ENCODE data around the gene ZEB2.

Gene ZEB2

DNA sequence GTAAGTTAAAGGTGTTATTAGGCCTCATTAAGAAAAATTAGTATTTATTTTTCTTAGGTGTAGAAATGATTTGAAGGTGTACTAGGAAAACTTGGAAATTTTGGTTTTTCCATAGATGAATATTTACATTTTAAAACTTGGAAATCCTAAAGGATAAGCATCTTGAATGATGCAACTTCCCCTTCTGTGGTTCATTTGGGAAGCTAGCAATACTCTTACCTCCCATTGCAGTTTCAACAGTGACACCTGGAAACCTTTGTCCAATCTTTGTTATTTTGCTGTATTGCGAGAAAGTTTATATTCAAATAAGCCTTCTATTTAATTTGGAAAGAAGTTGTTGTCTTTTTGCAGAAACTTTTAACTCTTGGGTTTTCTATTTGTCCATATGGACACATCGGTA, 68.5 kb downstream of the ZEB2 start:
- no peak for DNase-seq (ENCODE audit: low read depth in 2 of 2)

DNA sequence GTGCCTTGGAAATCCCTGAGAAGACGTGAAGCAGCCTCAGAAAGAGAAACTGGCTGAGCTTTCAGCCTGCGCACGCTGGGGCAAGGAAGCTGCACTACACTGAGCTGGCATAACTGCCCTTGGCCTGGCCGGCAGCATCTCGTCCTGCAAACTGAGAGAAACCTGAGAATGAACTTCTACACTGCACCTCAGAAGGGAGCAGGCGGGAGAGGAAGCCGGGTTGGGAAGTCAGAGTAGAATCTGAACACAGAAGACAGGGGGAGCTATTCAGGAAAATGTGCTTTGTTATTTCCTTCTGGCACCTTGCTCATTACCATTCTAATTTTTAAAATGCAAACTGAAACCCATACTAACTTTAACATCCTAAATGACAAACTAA, 70.9 kb downstream of the ZEB2 start:
- DNase-seq (ENCODE audit: low read depth in 2 of 2): no peak

DNA sequence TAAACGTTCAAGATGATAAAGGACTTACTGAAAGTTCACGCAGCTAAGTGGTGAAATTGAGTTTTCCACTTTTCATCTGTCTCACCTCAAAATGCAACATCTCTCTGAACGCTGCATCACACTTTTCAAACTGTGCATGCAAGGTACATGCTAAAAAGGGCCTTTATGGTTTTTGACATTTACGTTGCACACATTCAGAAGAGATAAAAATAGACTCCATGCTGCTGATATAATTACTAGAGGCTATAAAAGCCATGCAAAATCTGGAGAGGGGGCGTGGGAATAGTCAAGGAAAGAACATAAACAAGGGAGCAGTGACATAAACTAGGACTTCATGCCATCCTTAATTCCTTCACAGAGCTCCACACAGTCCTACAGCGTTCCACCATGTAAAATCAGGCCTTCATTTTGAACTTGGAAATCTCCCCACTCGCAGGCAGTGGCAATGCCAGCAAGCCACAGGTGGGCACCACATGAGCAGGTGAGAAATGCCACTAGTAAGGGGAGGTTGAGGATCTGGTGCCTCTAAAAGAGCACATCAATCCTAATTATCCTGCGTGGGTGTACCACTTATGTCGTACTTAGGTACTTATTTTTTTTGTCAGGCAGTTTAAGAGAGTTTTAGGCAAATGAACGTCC, 71.4 kb downstream of the ZEB2 start:
- no peak for DNase-seq (ENCODE audit: low read depth in 2 of 2)

DNA sequence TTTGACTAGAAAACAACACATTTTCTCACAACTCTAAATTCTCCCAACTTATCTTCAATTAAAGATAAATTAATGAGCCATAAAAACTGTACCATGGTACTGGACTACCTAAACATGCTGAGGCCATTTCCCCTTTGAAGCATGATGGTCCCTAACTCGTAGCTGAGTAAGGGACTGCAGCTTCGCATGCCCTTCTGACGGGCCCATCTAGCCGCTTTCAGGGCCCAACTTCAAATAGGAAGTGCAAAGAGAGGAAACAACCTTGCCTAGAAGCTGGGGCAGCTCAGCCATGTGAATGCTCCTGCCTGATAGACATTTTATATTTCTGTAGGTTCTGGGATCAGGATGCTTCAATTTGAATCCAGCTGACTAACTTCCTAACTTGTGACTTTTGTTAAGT, 72.4 kb downstream of the ZEB2 start:
- no peak for DNase-seq (ENCODE audit: low read depth in 2 of 2)

DNA sequence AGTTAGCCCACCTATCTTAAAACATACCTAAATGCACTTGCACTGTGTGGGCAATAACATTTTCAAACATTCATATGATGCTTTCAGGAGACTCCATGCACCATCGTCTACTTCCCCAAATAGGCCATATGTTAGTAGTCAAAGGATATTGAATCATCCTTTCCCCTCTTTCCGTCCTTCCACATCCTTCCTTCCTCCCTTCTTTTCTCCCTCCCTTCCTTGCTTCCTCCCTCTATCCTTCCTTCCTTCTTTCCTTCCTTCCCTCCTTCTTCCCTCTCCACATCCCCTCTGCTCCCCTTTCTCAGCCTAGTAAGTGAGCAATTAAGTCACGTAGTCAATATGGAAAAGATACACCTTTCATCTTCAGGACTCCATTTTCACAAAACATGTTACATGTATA, 73.8 kb downstream of the ZEB2 start:
- DNase-seq (ENCODE audit: low read depth in 2 of 2): no peak

DNA sequence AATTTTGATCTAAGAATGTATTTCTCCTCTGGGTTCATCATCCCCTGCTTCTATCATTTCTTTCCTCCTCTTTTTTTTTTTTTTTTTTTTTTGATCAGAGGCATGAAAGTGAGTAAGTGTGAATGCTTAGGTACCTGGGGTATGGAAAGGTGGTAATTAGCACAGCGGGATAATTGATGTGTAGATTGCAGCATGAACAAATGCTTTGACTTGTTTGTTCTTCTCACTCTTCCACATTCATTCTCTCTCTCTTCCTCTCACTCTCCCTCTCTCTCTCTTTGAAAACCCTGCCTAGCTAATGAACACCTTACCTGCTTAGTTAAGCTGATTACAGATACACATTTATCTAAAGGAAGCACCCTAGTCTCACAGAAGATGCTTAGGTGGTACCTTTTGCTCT, 74.7 kb downstream of the ZEB2 start:
- no peak for DNase-seq (ENCODE audit: low read depth in 2 of 2)

DNA sequence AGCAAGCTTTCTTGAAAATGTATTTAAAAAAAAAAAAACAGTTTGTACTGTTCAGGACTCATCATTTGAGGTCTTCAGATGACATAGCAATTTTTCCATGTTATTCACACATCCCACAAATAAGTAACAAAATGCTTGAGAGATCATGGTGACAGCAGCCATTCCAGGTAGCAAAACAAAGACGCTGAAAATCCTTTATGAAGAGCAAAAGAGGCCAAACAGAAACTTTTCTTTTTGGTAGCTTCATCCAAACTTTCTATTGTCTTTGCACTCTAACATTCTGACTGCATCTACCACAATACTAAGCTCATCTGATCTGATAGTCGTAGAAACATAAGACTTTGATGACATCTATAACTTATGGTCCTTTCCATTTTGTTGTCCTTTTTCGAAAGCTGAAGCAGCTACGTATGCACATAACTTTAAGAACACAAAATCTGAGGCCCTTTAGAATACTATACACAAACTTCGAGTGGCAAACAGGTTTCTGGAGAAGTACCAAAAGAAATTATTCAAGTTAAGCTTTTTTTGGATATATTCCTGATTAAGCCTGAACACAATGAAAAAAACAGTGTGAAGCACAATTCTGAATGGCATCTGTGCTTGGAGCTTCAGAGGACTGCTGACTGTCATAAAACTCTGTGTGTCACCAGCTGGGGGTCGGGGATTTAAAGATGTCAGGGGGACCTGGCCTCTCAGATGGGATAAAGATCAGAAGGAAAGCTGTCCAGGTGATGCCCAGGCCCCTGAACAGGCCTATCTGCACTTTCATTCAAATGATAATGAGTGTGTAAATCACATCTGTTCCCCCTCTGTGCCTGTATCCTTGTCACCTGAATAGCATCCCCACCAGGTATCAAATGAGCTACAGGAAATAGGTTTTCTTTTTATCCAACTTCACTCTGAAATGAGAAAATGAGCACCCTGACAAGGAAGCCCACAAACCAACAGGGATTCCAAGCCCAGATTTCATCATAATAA, 75.8 kb downstream of the ZEB2 start:
- DNase-seq (ENCODE audit: low read depth in 2 of 2): no peak

DNA sequence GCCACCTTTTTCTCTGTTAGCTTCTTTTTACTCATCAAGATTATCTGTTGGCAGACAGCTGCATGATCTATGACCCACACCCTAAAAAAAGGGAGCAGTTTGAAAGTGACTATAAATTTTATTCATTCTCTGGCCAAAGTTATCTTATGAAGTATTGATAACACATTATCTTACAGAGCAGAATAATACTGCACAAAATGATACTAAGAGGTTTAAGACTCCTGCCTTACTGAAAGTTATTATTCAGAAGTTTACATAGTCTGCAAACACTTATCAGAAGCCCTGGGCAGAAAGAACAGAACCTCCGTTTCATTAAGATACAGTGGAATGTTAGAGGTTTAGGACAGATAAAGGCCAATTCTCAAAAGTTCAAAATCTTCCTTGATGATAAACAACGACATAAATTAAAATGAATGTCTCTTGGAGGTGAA, 78.2 kb downstream of the ZEB2 start:
- no peak for DNase-seq (ENCODE audit: low read depth in 2 of 2)

DNA sequence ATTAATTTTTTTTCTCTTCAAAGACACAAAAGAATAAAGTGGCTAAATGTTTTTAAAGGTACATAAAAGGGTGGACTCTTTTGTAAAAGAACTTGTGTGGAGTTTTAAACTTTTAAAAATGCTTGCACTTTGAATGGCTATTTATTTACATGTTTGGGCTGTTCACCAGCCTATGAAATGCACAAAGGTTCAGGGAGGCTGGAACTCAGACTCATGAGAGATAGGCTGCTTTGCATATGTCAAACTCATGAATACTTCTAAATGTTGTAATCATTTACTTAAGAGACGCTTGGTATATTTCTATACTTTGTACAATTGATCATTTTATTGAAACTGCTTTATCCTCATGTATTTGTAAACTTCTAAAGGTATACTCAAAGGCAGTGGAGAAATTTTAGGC, 79.9 kb downstream of the ZEB2 start:
- no peak for DNase-seq (ENCODE audit: low read depth in 2 of 2)

DNA sequence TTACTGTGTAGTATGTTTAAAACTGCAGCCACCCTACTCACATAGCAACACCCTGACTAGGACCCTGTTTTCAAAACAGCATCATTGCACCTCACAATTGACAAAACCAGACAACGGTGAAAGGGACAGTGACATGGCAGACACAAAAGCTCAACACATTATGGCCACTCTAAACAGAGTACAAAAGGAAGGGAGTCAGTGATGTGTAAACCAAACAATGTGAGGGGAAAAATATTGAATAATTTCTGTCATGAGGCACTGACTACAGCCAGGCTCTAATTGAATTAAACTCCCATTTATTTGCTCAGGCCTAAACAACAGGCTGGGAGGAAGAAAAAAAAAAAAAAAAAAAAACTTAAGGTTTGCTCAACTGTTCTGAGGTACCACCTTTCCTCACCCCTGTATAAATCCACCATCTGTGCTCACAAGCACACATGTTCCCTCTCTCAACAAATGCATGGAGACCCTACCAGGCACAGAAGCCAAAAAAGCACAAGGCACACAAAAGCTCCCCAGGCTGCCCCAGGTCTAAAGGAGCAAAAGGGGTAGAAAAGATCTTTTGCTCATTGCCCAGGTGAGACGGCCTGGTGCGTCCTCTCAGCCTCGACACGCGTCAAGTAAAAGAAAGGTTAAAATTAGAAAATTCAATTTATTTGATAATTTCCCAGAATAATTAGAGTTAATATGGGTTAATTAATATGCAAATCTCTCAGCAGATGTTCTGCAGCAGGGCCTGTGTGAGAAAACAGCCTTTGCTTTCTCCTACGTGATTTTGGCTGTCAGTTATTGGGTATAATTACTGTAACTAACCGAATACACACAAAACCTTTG, 80.9 kb downstream of the ZEB2 start:
- DNase-seq (ENCODE audit: low read depth in 2 of 2): no peak

DNA sequence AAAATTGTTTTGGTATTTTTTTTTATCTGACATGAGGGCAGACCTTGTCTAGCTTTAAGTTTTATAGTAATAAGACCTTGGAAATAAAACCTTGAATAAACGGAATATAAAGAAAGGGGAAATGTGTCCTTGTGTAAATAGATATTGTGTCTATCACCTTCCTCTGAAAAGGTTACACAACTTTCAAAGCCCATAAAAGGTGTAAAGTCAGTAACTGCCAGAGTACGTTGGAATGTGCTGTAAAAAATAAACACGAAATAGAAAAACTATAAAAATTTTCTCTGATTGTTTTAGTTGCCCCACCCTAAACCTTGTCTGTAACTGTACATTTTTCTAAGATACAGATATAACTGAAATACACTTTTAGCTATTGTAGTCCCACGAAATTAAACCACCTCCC, 82.3 kb downstream of the ZEB2 start:
- DNase-seq (ENCODE audit: low read depth in 2 of 2): no peak

DNA sequence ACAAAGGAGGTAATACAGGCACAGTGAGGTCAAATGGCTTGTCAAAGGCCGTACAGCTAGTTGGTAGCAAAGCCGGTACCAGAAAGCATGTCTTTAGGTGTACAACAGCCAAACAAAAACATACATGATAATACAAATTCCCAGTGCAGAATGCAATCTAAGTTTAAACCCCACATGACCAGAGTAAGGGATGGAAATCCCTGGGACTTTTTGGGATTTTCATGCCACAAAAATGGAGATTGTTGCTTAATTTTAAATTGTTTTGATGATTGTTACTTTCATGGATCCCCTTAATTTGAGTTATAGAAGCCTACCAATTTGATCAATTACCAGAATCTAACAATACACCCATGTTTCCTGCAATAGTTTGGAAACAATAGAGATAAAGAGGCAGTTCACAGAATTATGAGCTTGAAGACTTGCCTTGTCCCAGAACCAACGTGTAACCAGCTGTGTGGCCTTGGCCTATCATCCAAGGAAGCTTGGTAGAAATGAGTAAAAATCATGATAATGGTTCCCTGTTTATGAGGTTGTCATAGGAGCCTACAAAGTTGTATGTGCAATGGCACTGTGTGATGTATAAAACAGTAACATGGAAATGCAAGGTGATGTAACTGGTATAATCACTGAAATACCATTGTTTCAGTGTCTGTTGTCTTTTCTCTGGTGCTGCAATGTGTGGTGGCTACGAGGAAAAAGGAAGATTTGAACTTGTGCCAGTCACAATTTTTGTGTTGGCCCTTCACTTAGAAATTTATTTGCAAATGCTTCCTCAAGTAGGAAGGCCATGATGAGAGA, 85.3 kb downstream of the ZEB2 start:
- no peak for DNase-seq (ENCODE audit: low read depth in 2 of 2)

DNA sequence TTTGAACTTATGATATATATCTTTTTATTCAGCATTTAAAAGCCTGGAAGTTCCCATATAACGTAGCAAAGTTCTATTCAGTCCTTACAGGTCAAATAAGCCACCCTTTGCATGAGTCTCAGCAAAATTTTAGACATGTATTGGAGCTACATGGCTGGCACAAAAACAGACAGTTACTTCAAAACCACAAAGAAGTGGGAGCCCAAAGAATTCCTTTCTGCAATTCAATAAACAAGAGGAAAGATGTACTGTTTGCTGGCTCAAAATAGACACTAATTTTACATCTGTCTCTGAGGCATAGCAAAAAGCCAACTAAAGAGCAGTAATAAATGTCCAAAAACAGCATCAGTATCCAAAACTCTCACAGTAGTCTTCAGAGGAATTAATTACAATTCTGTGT, 87.0 kb downstream of the ZEB2 start:
- no peak for DNase-seq (ENCODE audit: low read depth in 2 of 2)

DNA sequence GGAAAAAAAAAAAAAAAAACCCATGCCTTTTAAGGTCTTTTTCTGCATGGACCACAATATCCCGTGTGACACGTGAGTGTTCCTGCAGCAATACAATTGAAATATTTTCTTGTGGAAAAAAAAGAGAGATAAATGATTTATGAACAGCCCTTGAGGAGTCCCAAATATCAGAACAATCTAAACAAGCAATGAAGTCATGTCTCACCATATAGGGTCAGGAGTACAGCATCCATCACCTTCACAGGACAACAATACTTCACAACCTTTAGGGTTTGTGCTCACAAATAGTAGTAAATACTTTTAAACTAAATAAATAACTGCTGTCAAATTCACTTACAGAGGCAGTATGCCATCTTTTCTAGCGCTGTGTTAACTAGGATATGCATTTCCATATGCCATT, 87.9 kb downstream of the ZEB2 start:
- no peak for DNase-seq (ENCODE audit: low read depth in 2 of 2)

DNA sequence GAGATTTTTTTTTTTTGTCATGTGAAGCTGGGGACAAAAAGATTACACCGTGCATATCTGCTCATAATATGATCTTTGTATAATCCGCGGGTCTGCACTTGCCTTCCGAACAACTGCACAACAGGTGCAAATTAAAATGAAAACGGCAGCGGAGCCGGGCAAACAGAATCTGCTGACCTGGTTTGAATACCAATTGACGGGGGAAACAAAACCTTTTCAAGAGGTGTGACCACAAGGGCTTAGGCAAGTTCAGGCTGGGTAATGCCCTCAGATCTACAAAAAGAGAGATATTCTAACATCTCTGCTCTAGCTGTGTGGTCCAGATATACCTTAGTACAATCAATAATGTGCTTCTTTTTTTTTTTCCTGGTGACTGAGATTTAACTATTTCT, 88.5 kb downstream of the ZEB2 start:
- no peak for DNase-seq (ENCODE audit: low read depth in 2 of 2)

DNA sequence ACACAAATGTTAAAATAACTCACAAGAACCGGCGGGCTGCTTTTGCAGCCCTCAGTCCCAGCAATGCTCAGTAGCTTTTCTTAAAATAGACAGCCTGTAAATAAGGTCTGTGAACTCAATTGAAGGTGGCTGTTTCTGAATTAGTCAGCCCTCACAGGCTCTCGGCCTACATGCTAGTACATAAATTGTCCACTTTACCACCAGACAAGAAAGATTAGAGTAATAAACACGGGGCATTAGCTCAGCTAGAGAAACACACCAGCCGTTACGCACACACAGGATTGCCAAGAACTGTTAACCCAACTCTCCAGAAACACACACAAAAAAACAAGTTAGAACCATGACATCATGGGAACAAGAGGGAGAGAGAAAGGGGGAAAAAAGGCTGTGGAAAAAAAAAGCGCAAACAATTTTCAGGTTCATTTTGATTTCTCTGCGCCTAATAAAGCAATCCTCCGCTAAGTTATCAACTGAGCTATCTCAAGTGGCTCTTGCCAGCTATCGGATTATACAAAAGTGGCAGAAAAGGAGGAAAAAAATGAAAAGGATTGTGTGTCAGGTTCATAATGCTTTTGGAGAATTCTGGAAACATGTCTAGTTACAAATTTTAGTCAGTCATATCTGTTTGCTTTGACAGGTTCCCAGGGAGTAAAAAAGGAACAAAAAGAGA, 89.1 kb downstream of the ZEB2 start:
- DNase-seq (ENCODE audit: low read depth in 2 of 2): no peak

DNA sequence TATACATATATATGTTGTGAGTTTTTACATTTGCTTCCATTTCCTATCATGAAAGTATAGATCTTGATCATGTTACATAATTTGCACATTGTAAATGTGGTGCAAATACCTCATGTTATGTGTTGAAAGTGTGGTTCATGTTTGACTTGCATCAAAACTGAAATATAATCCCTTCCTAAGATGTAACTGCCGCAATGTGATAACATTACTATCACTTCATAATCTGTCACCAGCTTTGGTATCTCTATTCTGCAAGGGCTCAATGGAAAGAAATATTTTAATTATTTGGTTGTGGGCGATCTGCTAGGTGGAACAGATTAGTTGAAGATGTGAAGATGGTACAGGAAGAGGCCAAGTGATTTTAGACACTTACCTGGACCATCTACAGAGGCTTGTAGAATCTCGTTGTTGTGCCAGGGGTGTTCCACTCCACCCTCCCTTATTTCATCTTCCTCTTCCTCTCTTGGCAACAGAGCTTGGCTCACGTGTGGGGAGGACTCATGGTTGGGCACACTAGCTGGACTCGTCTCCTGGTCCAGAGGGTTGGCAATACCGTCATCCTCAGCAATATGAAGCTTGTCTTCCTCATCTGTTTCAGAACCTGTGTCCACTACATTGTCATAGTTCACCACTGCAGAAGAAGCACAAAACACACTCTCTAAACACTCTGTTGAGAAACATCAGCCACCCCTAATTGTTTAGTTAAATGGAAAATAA, 90.4 kb downstream of the ZEB2 start:
- no peak for DNase-seq (ENCODE audit: low read depth in 2 of 2)

DNA sequence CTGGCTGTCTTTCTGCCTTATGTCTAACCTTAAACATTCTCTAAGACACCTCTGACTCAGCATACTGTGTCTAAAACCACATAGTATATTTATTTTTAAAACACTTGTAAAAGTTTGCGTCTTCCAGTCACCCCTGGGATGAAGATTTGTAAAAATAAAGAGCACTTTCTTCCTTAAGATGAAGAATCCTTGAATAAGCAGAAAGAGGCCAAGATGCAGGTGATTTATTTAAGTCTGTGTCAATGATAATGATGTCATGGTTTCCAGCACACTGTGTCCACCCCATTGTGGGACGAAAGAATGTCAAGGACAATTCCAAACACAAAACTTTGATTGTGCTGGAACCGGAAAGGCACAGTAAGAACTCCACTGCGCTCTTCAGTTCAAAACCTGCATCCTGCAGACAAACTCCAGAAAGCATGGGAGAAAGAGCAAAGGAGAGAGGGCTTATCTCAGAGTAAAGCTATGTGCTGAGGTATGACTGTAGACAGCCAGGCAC, 92.9 kb downstream of the ZEB2 start:
- DNase-seq (ENCODE audit: low read depth in 2 of 2): no peak

DNA sequence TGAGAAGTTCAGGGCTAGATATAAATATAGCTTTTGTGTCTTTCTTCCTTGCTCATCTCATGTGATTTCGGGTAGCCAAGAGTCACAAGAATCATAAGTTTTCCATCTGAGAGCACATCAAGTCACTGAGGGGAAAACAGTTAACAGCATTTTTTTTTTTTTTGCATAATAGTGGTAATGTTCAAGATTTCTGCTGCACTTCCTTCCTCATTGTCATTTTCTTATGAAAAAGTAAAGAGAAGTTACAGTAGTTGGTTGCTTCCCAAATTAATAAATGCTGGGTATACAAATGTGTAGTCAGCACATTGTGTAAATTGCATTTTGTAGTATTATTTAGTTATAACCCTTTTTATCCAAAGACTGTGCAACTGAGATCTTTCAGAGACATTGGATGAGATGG, 93.6 kb downstream of the ZEB2 start:
- no peak for DNase-seq (ENCODE audit: low read depth in 2 of 2)

DNA sequence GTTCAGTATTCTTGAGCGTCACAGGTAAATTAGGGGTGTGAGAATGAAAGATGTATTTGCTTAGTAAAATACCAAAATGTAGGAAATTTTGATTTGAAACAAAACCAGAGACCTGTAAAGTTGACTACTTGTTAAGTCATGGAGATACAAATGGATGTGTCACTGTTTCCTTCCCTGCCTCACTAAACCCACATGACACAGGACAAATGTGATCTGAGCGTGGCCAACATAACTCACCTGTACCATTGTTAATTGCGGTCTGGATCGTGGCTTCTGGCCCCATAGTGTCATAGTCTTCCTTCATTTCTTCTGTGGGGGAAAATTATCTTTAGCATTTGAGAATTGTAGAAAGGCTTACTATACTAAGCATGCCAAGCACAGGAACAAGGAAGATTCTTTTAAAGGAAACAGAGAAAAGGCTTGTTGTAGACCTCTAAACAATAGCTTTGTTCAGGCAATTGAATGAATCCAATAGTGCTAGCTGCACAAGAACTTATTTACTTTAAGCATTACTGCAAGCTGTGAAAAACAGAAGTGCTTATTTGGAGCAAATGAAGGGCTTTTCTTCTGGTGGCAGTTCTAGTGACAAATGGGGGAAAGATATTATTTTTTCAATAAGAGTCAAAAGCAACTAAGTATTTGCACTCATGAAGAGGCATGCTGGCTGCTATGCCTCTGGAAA, 95.2 kb downstream of the ZEB2 start:
- DNase-seq (ENCODE audit: low read depth in 2 of 2): peak; percentile 14 to 28

All from stimulated activated CD8-positive, alpha-beta memory T cell treated with anti-CD3 and anti-CD28 coated beads, Interleukin-15, amount 100 ng/mL, for 48 hours (primary cell).